Spleen (tissue), 11 donors: ENCODE results near the gene GRIN2D. TPM values are rescaled to one million over a fixed set of nuclear protein-coding genes. Genes with fewer than 3 reads are reported as not detected.
A peak's percentile ranks its signal among the peaks of the same experiment; 100 is the strongest.
"Not testable (repeated sequence)": the region's sequence is repeated elsewhere in the genome, so short reads cannot be mapped to it uniquely, and the experiment has no call there.

ENCODE experiments used
- DNase-seq: peaks from one replicate; pipeline ENCODE4 v3.0.0-alpha.2; 2020
- H3K27ac ChIP-seq, 8 donors: fragments of 200-600 bp; sonication (generic) in 7 of 8; 1 replicate in 4 of 8; 2 replicates in 4 of 8; pipeline versions ENCODE4 v1.5.0 to v1.8.0; 2016 to 2021; ENCODE audit warnings: inconsistent platforms in 4 of 8, mild to moderate bottlenecking in 4 of 8, moderate library complexity in 1 of 8
- H3K27me3 ChIP-seq, 7 donors: fragments of 200-600 bp; sonication (generic) in 6 of 7; replicated peaks in 1 of 7; 1 replicate in 4 of 7; 2 replicates in 3 of 7; pipeline versions ENCODE4 v1.5.0 to v1.8.0; 2016 to 2021; ENCODE audit warnings: inconsistent platforms in 3 of 7, mild to moderate bottlenecking in 1 of 7
- H3K36me3 ChIP-seq, 6 donors: fragments of 200-600 bp; sonication (generic) in 5 of 6; 1 replicate in 4 of 6; 2 replicates in 2 of 6; pipeline versions ENCODE4 v1.5.0 to v1.8.0; 2016 to 2021; ENCODE audit warnings: inconsistent platforms in 2 of 6
- H3K4me1 ChIP-seq, 6 donors: fragments of 200-600 bp; sonication (generic) in 5 of 6; 1 replicate in 3 of 6; 2 replicates in 3 of 6; pipeline versions ENCODE4 v1.5.0 to v1.8.0; 2016 to 2021; ENCODE audit warnings: inconsistent platforms in 3 of 6
- H3K4me3 ChIP-seq, 8 donors: fragments of 200-600 bp; sonication (generic) in 7 of 8; 1 replicate in 4 of 8; 2 replicates in 4 of 8; pipeline versions ENCODE4 v1.5.0 to v1.8.0; 2016 to 2021; ENCODE audit warnings: inconsistent platforms in 4 of 8, mild to moderate bottlenecking in 4 of 8, moderate library complexity in 2 of 8
- H3K9me3 ChIP-seq, 8 donors: fragments of 200-600 bp; sonication (generic) in 7 of 8; 1 replicate in 4 of 8; 2 replicates in 4 of 8; pipeline versions ENCODE4 v1.5.0 to v1.8.0; 2016 to 2021; ENCODE audit warnings: inconsistent platforms in 4 of 8
- CTCF ChIP-seq, 11 experiments: fragments of 200-600 bp in 7 of 11; fragments of 450-650 bp in 4 of 11; sonication (generic) in 4 of 11; IDR thresholded peaks in 8 of 11; conservative IDR thresholded peaks in 3 of 11; 1 replicate in 7 of 11; 2 replicates in 4 of 11; pipeline versions ENCODE4 v1.4.0 to v1.8.0; 2016 to 2021; ENCODE audit warnings: antibody characterized with exemption in 11 of 11, inconsistent platforms in 4 of 11, mild to moderate bottlenecking in 1 of 11
- POLR2A ChIP-seq, 3 donors: fragments of 450-650 bp; IDR thresholded peaks; one replicate each; pipeline ENCODE4 v1.5.1; 2017; ENCODE audit warnings: antibody characterized with exemption in 3 of 3, mild to moderate bottlenecking in 1 of 3
- POLR2AphosphoS5 ChIP-seq, 3 donors: sonication (generic); formaldehyde crosslinking; IDR thresholded peaks; one replicate each; pipeline ENCODE4 v1.5.1; 2017; ENCODE audit warnings: antibody characterized with exemption in 3 of 3
- WGBS, 5 donors: extraction: QIAGEN DNeasy Blood & Tissue Kit in 3 of 5; methylation state at CpG; one replicate each; pipeline versions ENCODE4 v1.1.5 to v1.1.7; 2013 to 2018; 5-methylcytosine and 5-hydroxymethylcytosine counted together
- intact Hi-C: fragments of 100-400 bp; cut with DNase I; formaldehyde crosslinking; loops from one replicate; pipeline ENCODE4 v1.15.0; 2023; ENCODE audit warnings: low total_unique reads
- polyA plus RNA-seq, 3 donors: library from polyadenylated mRNA; stranded (reverse); fragments of 200-250 nt; gene quantifications; one replicate each; pipeline ENCODE4 v1.2.1, GENCODE V29; 2013
- total RNA-seq, 7 donors: library from RNA; depleted of rRNA in 3 of 7; stranded (reverse); fragments of >200 nt in 3 of 7; fragmentation: NEBNext Ultra II Directional in 4 of 7; extraction: Animal tissue kit (Norgen Biotek cat#: 25700) in 4 of 7; gene quantifications; one replicate each; pipeline versions ENCODE4 v1.1.0 to v1.2.1, GENCODE V29; 2016 to 2021
- donor health status: healthy with polysubstance abuse.
- donor health status: DM: no; HTN: no; CAD: no; lungs with moderate emphysema.
- donor health status: DM: no; HTN: no; CAD: no.
- donor health status: Bipolar disorder and iron deficiency.
- donor health status: healthy.
- donor health status: DM: no; HTN: no; CAD: no.
- donor health status: DM: yes; HTN: yes; CAD: no.

GRIN2D gene
- total and polyA plus RNA-seq, 10 donors = 0.07 to 1.2 (median 0.50) TPM

DNA sequence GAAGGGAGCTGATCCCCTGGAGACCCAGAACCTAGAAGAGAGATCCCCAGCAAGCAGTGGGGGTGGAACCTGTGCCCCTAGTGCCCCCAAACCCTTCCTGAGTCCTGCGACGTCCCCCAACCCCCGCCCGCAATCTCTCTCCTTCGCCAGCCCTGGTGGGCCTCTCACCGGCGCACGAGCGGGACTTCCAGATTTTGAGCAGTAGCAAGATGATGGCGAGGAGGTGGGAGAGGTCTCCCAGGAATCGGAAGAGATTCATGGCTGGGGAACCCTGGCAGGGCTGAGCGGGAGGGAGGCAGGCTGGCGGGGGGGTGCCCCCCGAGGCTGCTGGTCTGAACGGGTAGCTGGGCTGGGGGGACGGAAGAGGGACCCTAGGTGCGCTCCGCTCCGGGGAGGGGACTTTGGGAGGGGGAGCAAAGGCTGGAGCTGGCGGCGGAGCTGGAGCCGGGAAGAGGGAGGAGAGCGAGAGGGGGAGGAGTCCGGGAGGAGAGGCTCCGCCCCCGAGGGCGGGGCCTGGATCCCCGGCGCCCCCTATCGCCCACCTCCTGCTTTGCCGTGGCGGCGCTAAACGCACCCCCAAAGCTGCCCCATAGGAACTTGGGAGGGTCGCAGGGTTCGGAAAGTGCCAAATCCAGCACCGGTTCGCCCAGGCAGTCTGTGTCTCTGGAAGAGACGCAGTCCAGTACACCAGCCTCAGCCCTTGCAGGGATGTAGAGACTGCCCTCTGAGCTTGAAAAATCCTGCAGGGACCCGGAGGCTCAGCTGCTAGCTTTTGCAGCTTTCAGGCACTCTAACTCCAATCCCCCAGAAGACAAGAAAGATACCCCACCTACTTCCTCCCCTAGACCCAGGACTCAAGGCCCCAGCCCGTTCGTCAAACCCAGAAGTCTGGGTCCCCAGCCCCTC, 2.1 kb upstream of the GRIN2D start, which contains the start of gene KDELR1:
TSS of gene KDELR1 (minus strand) at position 452 of the 906 bp plus-strand sequence. CDS start at position 259, 193 bp downstream.
- intact Hi-C loops = no loop called here
- DNase-seq = peak; percentile 93
- peak; percentile 61 to 99 (median 92) for TF ChIP-seq CTCF (IDR thresholded peaks at IDR 0.05 in 8 of 11, conservative IDR thresholded peaks at IDR 0.05 in 3 of 11)
- TF ChIP-seq POLR2A (IDR thresholded peaks at IDR 0.05) = no peak
- TF ChIP-seq POLR2AphosphoS5 (IDR thresholded peaks at IDR 0.05) = peak; percentile 79 to 83 (median 80)
- no peaks in the 10 kb centered on the region for H3K9me3 ChIP-seq
- H3K27ac ChIP-seq = peak within 1 kb of the TSS; percentile 78 to 93 (median 88)
- H3K27me3 ChIP-seq = peaks cover 7 to 42% (median 38%) of the 10 kb centered on the region in 7 donors
- 2 to 6% (median 3%) methylated on average over 25 to 42 of the region's 42 CpGs for WGBS, 5 donors
- peak within 1 kb of the TSS; percentile 68 to 98 (median 87) for H3K4me3 ChIP-seq
- H3K4me1 ChIP-seq = peaks cover 2 to 64% (median 37%) of the 10 kb centered on the region in 6 donors
- H3K36me3 ChIP-seq = peaks cover 0 to 32% (median 27%) of the 10 kb centered on the region in 6 donors

DNA sequence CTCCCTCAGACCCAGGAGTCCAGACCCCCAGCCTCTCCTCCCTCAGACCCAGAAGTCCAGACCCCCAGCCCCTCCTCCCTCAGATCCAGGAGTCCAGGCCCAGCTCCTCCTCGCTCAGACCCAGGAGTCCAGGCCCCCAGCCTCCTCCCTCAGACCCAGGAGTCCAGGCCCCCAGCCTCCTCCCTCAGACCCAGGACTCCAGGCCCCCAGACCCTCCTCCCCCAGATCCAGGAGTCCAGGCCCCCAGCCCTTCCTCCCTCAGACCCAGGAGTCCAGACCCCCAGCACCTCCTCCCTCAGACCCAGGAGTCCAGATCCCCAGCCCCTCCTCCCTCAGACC, 1.5 kb upstream of the GRIN2D start:
- peak overlapping the region in 2 of 8 donors; percentile 91 to 93 for H3K27ac ChIP-seq
- H3K9me3 ChIP-seq, intact Hi-C loops, H3K4me3 ChIP-seq, DNase-seq: not testable (repeated sequence)
- peaks cover 2 to 70% (median 37%) of the 10 kb centered on the region in 6 donors for H3K4me1 ChIP-seq
- H3K27me3 ChIP-seq = peaks cover 7 to 48% (median 45%) of the 10 kb centered on the region in 7 donors
- WGBS, 5 donors = 13 to 75% (median 51%) methylated on average over 1 of the region's 1 CpG; no CpG with 5 or more reads in 1 of the 5 donors
- peaks cover 0 to 26% (median 20%) of the 10 kb centered on the region in 6 donors for H3K36me3 ChIP-seq

DNA sequence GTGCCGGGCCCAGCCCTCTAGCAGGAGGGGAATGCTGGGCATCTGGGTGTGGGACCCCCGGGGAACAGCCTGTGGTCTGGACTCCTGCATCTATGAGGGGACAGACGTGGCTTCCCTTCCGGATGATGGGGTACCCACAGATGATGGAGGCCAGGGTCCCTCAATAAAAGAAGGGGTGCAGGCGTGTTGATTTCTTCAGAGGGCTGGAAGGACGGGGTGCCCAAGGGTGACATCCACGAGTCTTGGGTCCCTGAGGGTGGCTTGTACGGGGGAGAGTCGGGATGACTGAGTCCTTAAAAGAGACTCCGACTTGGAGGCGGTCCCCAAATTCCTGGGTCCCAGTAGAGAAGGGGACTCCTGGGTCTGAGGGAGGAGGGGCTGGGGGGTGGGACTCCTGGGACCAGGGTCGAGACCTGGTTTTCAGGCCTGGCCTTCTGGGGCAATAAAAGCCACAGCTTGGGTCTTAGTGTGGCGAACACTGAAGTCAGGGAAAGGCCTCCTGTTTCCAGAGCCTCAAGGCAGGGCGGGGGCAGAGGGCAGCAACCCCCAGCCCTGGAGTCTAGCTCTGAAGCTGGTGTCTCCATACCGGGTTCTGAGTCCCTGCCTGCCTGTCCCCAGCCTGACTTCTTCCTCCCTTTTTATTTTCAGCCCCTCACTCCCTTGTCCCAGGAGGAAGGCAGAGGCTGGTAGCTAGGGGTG, 459 bp upstream of the GRIN2D start:
- Histone ChIP-seq H3K27me3 (peaks cover 7 to 59% (median 48%) of the 10 kb centered on the region in 7 donors), H3K27ac (no peak overlapping the region), H3K4me3 (peak overlapping the region in 1 of 8 donors; percentile 50), H3K9me3 (no peaks in the 10 kb centered on the region), H3K4me1 (peaks cover 7 to 80% (median 46%) of the 10 kb centered on the region in 6 donors), H3K36me3 (peaks cover 0 to 16% (median 10%) of the 10 kb centered on the region in 6 donors)
- no peak for DNase-seq
- 78 to 85% (median 82%) methylated on average over 5 to 15 of the region's 15 CpGs for whole genome bisulfite sequencing, 5 donors
- TF ChIP-seq POLR2A (IDR thresholded peaks at IDR 0.05) = no peak
- no peak for TF ChIP-seq POLR2AphosphoS5 (IDR thresholded peaks at IDR 0.05)
- no peak for TF ChIP-seq CTCF (IDR thresholded peaks at IDR 0.05 in 8 of 11, conservative IDR thresholded peaks at IDR 0.05 in 3 of 11)
- intact Hi-C loops = no loop called here

GRCh38 chr19:48394331-48395169, 1.1 kb downstream of the GRIN2D start:
- peaks cover 0 to under 1% (median under 1%) of the 10 kb centered on the region in 6 donors for H3K36me3 ChIP-seq
- no peak overlapping the region for H3K27ac ChIP-seq
- intact Hi-C loops = no loop called here
- TF ChIP-seq POLR2A (IDR thresholded peaks at IDR 0.05) (no peak), CTCF (IDR thresholded peaks at IDR 0.05 in 8 of 11, conservative IDR thresholded peaks at IDR 0.05 in 3 of 11) (no peak), POLR2AphosphoS5 (IDR thresholded peaks at IDR 0.05) (peak in 1 of 3 donors; percentile 7)
- WGBS, 5 donors = 4 to 6% (median 6%) methylated on average over 16 to 38 of the region's 38 CpGs
- H3K4me3 ChIP-seq = peak overlapping the region in 1 of 8 donors; percentile 50
- peaks cover 0 to 3% (median 0%) of the 10 kb centered on the region in 8 donors for H3K9me3 ChIP-seq
- peaks cover 7 to 65% (median 48%) of the 10 kb centered on the region in 7 donors for H3K27me3 ChIP-seq
- peaks cover 8 to 81% (median 45%) of the 10 kb centered on the region in 6 donors for H3K4me1 ChIP-seq
- no peak for DNase-seq
